Neural crest cell (in vitro differentiated cells): ENCODE measurements around the gene TSFM. TPM values are rescaled to one million over a fixed set of nuclear protein-coding genes. Genes with fewer than 3 reads are reported as not detected.

Experiments used
- DNase-seq: peaks from one replicate; pipeline ENCODE4 v3.0.0; 2021; ENCODE audit warnings: low read depth, mixed read lengths, low spot score
- H3K27ac Mint-ChIP-seq: one replicate; pipeline ENCODE4 v1.8.0; 2021; ENCODE audit warnings: mild to moderate bottlenecking, mixed read lengths; ENCODE audit not compliant: unreplicated experiment
- H3K27me3 Mint-ChIP-seq: 2 replicates; pipeline ENCODE4 v1.8.0; 2021; ENCODE audit warnings: low read depth, mild to moderate bottlenecking, mixed read lengths
- H3K36me3 Mint-ChIP-seq: 2 replicates; pipeline ENCODE4 v1.8.0; 2021; ENCODE audit warnings: low read depth, mild to moderate bottlenecking, mixed read lengths
- H3K4me1 Mint-ChIP-seq: 2 replicates; pipeline ENCODE4 v1.8.0; 2021; ENCODE audit warnings: mixed read lengths
- H3K4me3 Mint-ChIP-seq: one replicate; pipeline ENCODE4 v1.8.0; 2021; ENCODE audit warnings: mild to moderate bottlenecking, mixed read lengths
- H3K9me3 Mint-ChIP-seq: 2 replicates; pipeline ENCODE4 v1.8.0; 2021; ENCODE audit warnings: mixed read lengths
- CTCF ChIP-seq: fragments of 200-600 bp; sonication (generic); conservative IDR thresholded peaks from 2 replicates; pipeline ENCODE4 v1.5.0; 2021; ENCODE audit warnings: antibody characterized with exemption, mild to moderate bottlenecking
- total RNA-seq: library from RNA; stranded (reverse); gene quantifications from 2 replicates; pipeline ENCODE4 v1.2.1, GENCODE V29; 2021

TSFM gene
- total RNA-seq, 1 donor from 2014 or later, result 32.3 TPM

- H3K4me1 Mint-ChIP-seq, result peaks cover 19% of the 10 kb centered on the region
- peaks cover 8% of the 10 kb centered on the region for H3K36me3 Mint-ChIP-seq
- H3K9me3 Mint-ChIP-seq, result no peaks in the 10 kb centered on the region
- no peaks in the 10 kb centered on the region for H3K27me3 Mint-ChIP-seq
- no peak overlapping the region for H3K4me3 Mint-ChIP-seq
- DNase-seq, result no peak
- H3K27ac Mint-ChIP-seq, result no peak overlapping the region
- no peak for TF ChIP-seq CTCF
Observed at GRCh38 chr12:57829025-57829777, 46.6 kb downstream of the TSFM start.

GRCh38 chr12:57830393-57830792 lies 47.8 kb downstream of the TSFM start:
- no peak overlapping the region for H3K27ac Mint-ChIP-seq
- no peak overlapping the region for H3K4me3 Mint-ChIP-seq

DNA sequence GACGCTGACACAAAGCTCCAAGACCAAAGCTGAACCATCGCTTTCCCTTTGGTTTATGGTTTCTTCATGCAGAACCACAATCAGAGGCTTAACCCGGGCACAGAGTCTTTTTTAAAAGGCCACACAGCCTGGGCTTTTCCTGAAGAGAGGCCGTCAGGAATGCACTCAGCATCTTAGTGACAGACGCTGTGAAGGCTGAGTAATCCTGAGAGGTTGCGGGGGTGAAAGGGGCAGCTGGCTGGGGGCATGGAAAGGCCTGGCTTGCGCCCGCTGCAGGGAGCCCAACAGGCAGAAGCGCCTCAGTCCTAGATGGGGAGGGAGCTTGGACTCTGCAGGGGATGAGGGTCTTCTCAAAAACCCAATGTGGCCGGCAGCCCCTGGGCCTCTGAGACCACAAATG lies 50.4 kb downstream of the TSFM start:
- Mint-ChIP-seq H3K36me3 (no peaks in the 10 kb centered on the region), H3K9me3 (no peaks in the 10 kb centered on the region), H3K27ac (no peak overlapping the region), H3K27me3 (no peaks in the 10 kb centered on the region), H3K4me1 (peaks cover 47% of the 10 kb centered on the region), H3K4me3 (no peak overlapping the region)
- no peak for DNase-seq
- no peak for TF ChIP-seq CTCF

More at GRCh38 chr12:57830393-57830792, 47.8 kb downstream of the TSFM start:
- Mint-ChIP-seq H3K27me3 (no peaks in the 10 kb centered on the region), H3K9me3 (no peaks in the 10 kb centered on the region), H3K4me1 (peaks cover 24% of the 10 kb centered on the region), H3K36me3 (peaks cover 6% of the 10 kb centered on the region)
- no peak for TF ChIP-seq CTCF
- DNase-seq, result no peak

DNA sequence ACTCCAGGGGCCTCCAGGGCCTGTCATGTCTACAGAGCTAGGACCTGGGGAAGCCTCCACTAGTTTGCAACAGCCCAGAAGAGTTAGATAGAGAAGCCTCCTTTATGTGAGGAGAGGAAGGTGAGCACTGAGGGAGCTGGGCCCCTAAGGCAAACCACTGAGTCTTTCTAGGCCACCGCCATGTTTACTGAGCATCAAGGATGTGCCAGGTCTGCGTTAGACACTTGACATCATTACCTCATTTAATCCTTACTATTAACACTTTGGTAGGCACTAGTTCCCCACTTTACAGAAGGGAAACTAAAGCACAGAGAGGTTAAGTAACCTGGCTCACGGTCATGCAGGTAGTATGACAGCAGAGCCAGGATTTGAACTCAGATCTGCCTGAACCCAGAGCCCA lies 51.1 kb downstream of the TSFM start:
- no peaks in the 10 kb centered on the region for H3K27me3 Mint-ChIP-seq
- DNase-seq, result no peak
- H3K36me3 Mint-ChIP-seq, result no peaks in the 10 kb centered on the region
- peaks cover 54% of the 10 kb centered on the region for H3K4me1 Mint-ChIP-seq
- H3K4me3 Mint-ChIP-seq, result no peak overlapping the region
- no peaks in the 10 kb centered on the region for H3K9me3 Mint-ChIP-seq
- H3K27ac Mint-ChIP-seq, result no peak overlapping the region
- no peak for TF ChIP-seq CTCF

- Mint-ChIP-seq H3K36me3 (no peaks in the 10 kb centered on the region), H3K9me3 (no peaks in the 10 kb centered on the region), H3K4me1 (peaks cover 58% of the 10 kb centered on the region), H3K4me3 (no peak overlapping the region), H3K27me3 (no peaks in the 10 kb centered on the region), H3K27ac (no peak overlapping the region)
- DNase-seq, result no peak
- no peak for TF ChIP-seq CTCF
Observed at GRCh38 chr12:57834086-57834876, 51.7 kb downstream of the TSFM start.
